Fibroblast of the conjunctiva (primary cell): ENCODE measurements around the gene TBC1D16.
"Not testable (repeated sequence)": the region's sequence is repeated elsewhere in the genome, so short reads cannot be mapped to it uniquely, and the experiment has no call there.

ENCODE experiments used
- DNase-seq: peaks from one replicate; pipeline ENCODE4 v3.0.0-alpha.2; 2010; ENCODE audit warnings: low read depth

Gene TBC1D16

DNA sequence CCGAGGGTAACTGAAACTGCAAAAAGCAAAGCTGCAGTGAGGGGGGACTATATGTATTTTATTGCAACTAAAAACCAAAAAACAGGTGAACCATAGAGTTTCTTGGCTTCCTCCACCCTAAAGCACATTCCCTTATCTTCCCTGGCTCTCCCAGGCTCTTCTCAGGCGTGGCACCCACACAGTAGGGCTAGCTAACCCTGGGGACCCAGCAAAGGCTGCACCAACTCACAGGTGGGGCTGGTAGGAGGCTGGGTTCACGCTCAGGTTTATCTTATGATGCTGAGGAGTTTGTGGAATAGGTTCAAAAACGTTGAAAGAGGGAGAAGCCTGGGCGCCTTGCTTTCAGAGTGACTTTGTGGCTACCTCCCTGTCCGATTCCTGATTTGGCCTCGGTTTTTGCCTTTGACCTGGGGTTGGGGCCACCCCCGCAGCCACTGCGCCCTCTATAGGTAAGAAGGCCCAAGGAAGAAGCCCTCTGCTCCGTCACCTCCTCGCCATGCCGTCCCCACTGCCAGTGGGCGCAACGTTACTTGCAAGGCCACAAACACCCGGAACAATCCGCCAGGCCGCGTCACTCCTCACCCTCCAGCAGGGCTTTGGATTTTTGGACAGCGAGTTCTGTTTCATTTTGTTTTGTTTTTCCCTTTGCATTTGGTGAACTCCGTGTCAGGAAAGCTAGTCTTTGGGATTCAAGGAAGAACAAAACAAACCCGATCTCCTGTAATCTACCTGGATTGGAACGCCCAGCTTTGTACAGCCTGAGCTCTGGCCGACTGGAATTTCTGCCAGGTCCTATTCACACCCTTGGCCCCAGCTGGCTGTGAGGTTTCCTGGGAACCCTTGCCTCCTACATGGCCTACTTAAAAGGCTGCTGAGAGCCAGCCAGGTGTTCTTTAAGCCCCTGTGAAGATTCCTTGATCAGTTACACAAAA lies 60.8 kb downstream of the TBC1D16 start:
- no peak for DNase-seq

DNA sequence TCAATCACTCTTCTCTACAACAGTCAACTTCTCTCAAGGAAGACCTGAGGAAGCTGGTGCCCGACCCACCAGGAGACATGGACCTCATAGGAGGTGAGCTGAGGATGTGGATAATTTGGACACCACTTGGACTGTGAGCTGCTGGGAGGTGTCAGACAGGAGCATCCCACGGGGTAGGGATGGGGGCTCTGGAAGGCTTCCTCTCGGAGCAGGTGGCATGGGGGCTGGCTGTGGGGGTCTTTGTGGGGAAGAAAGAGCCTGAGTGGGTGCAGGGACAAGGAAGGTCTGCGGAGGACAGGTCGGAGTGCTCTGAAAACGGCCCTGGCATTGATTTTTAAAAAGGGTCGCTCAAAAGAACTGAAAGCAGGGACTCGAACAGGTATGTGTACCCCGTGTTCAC lies 64.0 kb downstream of the TBC1D16 start:
- no peak for DNase-seq

- DNase-seq, result no peak
Measured at GRCh38 chr17:79970576-79971068, 65.0 kb downstream of the TBC1D16 start.

- DNase-seq, result no peak
Measured at GRCh38 chr17:79969906-79970305, 65.8 kb downstream of the TBC1D16 start.

- no peak for DNase-seq
Measured at GRCh38 chr17:79968116-79968515, 67.6 kb downstream of the TBC1D16 start.

DNA sequence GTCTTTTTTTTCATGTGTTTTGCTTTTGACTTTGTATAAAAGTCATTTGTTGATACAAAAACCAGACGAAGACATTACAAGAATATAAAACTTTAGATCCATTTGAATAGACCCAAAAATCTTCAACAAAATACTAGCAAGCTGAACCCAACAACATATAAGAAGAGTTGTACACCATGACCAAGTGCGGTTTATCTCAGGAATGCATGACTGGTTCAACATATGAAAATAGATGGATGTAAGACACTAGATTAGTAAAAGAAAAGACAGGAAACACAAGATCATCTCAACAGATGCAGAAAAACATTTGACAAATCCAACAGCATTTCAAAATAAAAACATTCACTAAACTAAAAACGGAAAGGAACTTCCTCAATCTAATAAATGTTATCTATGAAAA lies 69.0 kb downstream of the TBC1D16 start:
- no peak for DNase-seq

GRCh38 chr17:79965806-79966205 lies 69.9 kb downstream of the TBC1D16 start:
- DNase-seq, result no peak

DNA sequence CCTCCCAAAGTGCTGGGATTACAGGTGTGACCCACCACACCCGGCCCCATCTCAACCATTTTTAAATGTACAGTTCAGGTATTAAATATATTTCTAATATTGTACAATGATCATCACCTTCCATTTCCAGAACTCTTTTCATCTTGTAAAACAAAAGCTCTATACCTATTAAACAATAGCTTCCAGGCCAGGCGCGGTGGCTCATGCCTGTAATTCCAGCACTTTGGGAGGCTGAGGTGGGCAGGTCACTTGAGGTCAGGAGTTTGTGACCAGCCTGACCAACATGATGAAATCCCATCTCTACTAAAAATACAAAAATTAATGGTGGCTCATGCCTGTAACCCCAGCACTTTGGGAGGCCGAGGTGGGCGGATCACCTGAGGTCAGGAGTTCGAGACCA lies 73.2 kb downstream of the TBC1D16 start:
- not testable (repeated sequence) for DNase-seq

DNA sequence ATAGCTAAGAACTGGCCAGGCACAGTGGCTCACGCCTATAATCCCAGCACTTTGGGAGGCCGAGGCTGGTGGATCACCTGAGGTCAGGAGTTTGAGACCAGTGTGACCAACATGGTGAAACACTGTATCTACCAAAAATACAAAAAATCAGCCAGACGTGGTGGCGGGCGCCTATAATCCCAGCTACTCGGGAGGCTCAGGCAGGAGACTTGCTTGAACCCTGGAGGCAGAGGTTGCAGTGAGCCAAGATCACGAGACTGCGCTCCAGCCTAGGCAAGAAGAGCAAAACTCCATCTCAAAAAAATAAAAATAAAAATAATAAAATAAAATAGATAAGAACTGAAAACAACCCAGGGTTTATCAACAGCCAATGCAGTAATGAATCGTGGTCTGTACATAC lies 74.1 kb downstream of the TBC1D16 start:
- DNase-seq, result not testable (repeated sequence)

GRCh38 chr17:79960788-79961522 lies 74.7 kb downstream of the TBC1D16 start:
- DNase-seq, result no peak

- DNase-seq, result no peak
Measured at GRCh38 chr17:79959042-79959441, 76.6 kb downstream of the TBC1D16 start.

GRCh38 chr17:79956853-79957252 lies 78.8 kb downstream of the TBC1D16 start:
- DNase-seq, result no peak

DNA sequence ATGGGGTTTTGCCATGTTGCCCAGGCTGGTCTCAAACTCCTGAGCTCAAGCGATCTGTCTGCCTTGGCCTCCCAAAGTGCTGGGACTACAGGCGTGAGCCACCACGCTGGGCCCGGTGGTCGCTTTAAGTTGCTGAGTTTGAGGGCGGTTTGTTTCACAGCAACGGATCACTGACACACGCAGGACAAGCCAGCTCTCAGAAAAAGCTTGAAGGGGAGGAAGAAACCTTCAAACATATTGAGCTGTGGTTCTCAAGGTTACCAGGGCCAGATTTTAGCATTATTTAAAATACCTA lies 79.3 kb downstream of the TBC1D16 start:
- not testable (repeated sequence) for DNase-seq

- DNase-seq, result no peak
Measured at GRCh38 chr17:79955691-79956440, 79.8 kb downstream of the TBC1D16 start.

GRCh38 chr17:79955167-79955549 lies 80.5 kb downstream of the TBC1D16 start:
- DNase-seq, result no peak

DNA sequence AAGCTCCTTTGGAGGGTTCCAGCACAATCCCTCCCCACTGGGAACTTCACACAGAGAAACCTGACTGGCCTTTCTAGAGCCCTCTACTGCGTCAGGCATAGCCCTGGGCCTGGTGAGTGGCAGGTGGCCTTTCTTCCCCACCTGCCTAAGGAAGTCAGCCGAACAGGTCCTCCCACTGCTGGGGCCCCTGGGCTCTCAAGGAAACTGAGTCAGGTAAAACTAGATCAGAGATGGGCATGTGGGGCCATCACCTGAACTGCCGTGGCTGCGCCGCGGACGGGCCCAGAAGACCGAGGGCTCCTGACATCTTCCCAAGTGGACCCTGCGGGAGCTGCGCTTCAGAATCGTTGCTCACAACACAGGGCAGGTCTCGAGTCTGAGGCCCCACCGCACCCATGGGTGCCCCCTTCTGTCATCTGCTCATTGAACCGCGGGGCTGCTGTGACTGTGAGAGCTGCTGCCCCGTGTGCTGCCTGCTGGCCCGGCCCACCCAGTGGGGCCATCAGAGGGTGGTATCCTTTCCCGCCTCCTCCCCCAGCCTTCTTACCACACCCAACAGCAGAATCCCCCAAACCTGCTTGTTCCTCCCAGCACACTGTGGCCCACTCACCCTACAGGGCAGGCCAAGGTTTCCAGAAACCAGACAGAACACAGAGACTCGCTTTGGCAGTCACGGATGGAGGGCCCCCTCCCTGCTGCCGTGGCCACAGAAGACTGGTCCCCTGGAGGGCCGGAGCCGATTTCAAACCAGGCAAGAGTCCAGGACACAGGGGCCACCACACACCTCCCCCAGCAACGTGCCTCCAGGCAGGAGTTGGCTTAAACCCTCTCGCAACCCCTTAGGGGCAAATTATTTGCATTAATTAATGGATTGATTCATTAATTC lies 81.1 kb downstream of the TBC1D16 start:
- no peak for DNase-seq

DNA sequence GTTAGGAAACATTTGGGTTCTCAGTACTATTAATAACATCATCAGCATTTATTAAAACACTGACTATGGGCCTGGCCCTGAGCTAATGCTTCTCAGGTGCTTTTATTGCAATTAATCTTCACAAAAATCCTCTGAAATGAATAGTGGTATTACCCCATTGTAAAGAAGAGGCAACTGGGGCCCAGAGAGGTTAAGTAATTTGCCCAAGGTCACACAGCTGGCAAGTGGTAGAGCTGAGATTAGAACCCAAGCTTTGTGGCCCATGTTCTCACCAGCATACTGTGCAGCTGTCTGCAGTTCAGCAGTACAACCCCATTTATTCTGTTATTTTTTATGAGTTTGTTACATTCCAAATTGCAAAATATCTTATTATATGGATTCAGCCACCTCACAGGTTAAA lies 82.3 kb downstream of the TBC1D16 start:
- DNase-seq, result no peak

DNA sequence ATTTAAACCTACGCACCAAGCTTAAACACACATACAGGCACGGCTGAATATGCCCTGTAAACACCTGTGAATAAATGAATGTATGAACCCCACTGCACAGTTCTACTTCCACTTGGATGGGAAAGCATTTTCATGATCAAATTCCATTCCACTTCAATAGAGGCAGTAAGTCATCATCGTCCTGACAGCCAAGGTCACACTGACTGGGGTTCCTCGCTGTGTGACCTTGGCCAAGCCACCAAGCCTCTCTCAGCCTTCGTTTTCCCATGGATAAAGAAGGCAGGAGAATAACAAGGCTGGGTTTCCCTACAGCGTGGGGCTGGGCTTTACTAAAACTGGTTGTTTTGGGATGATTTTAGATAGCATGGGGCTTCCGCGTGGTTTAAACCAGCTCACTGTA lies 82.8 kb downstream of the TBC1D16 start:
- no peak for DNase-seq

GRCh38 chr17:79952265-79952877 lies 83.3 kb downstream of the TBC1D16 start:
- no peak for DNase-seq

GRCh38 chr17:79951361-79952264 lies 84.1 kb downstream of the TBC1D16 start:
- DNase-seq, result no peak
